Stimulated activated CD8-positive, alpha-beta memory T cell treated with anti-CD3 and anti-CD28 coated beads, Interleukin-15, amount 100 ng/mL, for 48 hours (primary cell): ENCODE results near the gene KCNJ9.
"Not testable (repeated sequence)": the region's sequence is repeated elsewhere in the genome, so short reads cannot be mapped to it uniquely, and the experiment has no call there.

Experiments
- DNase-seq, 2 donors: peaks; one replicate each; pipeline ENCODE4 v3.0.0-alpha.2; 2020; ENCODE audit warnings: low read depth in 2 of 2

Gene KCNJ9

DNA sequence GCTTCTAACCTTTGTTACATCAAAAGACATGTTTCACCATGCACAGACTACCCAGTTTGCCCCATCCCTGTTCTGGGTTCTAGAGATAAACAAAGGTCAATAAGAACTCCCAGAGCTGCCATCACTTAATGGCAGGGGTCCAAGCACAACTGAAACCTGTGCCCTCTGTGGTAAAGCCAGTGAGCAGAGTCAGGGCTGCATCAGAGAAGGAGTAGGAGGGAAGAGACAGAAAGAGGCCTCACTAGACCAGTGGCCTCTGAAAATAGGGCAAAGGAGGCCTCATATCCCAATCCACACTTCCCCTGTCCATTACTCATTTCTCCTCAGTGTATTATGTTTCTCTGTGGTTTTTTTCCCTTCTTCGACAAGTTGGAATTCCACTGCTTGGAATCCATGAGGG lies 44.4 kb downstream of the KCNJ9 start:
- no peak for DNase-seq

GRCh38 chr1:160126342-160126741 lies 45.0 kb downstream of the KCNJ9 start:
- not testable (repeated sequence) for DNase-seq

GRCh38 chr1:160127381-160127780 lies 46.0 kb downstream of the KCNJ9 start:
- no peak for DNase-seq

DNA sequence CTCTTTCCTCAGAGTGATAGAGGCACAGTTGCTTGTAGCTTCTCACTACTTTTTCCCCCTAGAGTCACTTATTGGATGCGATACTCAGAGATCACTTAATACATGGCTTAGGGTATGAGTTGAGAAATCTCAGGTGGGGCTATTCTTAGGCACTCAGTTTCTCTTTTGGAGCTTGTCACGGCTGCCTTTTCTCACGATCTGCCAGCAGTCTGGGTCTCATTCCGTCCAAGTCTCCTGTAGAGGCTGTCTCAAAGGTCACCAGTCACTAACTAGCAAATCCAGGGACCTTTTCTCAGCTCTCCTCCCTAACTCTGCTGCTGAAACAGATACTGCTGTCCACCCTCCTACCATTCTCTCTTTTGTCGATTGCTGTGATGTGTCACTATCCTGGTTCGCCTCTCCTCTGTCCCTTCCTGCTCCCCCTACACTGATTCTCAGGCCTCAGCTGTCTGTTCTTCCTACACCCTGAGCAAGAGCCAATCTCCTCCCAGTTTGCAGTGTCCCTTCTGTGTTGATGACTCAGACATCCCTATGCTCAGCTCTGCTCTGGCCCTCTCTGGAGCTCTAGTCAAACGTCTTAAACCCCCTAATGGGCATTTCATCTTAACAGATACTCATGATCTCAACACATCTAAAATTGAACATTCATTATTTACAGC lies 46.7 kb downstream of the KCNJ9 start:
- DNase-seq = no peak

DNA sequence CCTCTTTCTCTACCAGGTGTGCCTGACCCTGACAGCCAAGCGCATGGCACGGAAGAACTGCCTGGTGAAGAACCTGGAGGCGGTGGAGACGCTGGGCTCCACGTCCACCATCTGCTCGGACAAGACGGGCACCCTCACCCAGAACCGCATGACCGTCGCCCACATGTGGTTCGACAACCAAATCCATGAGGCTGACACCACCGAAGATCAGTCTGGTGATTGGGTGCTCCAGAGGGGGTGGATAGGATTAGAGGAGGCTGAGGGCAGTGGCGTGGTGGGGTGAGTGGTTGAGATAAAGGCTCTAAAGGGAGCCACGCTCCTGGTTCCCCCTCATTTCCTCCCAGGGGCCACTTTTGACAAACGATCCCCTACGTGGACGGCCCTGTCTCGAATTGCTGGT lies 47.3 kb downstream of the KCNJ9 start:
- DNase-seq = no peak

- no peak for DNase-seq
These were observed 47.7 kb downstream of the KCNJ9 start for GRCh38 chr1:160129046-160129445.

- DNase-seq = no peak
These were observed 48.2 kb downstream of the KCNJ9 start for GRCh38 chr1:160129558-160129957.

GRCh38 chr1:160129966-160130365 lies 48.6 kb downstream of the KCNJ9 start:
- DNase-seq = no peak

DNA sequence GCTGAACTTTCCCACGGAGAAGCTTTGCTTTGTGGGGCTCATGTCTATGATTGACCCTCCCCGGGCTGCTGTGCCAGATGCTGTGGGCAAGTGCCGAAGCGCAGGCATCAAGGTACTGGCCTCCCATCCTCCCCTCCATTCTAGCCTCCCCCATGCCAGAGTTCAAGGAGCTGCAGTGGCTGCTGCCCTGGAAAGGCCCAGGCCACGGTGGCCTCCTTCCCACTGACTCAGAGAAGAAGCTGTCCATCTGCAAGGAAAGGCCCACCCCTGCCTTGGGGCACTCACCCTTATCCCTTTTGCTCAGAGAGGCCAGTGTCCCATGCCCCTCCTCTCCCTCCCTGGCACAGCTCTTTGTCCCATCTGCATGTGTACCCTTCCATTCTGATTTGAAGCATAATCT lies 49.1 kb downstream of the KCNJ9 start:
- no peak for DNase-seq

GRCh38 chr1:160130939-160131338 lies 49.6 kb downstream of the KCNJ9 start:
- DNase-seq = no peak

GRCh38 chr1:160131803-160132565 lies 50.6 kb downstream of the KCNJ9 start:
- DNase-seq = no peak

DNA sequence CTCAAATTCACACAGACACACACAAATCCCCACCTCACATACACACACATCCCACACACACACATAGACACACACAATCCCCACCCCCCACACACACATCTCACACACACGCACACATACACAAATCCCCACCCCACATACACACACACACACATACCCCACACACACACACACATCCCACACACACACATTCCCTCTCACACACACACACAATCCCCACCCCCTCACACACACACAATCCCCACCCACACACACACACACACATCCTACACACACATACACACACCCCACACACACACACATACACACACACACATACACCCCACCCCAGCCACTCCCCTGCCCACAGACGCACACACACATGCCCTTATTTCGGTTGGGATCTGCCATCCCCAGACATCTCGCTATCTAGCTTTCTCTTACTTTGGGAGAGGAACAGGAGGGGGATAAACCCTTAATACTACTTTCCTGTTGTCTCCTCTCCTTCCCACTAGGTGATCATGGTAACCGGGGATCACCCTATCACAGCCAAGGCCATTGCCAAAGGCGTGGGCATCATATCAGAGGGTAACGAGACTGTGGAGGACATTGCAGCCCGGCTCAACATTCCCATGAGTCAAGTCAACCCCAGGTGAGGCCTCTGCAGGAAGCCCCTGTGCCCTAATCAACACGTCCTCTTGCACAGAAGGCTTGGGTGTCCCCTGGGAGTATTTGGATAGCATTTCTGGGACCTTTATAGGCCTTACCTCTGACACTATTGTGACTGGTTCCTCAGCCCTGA lies 52.8 kb downstream of the KCNJ9 start:
- no peak for DNase-seq

- DNase-seq = no peak
These were observed 53.6 kb downstream of the KCNJ9 start for GRCh38 chr1:160134791-160135572.

GRCh38 chr1:160136121-160136925 lies 55.0 kb downstream of the KCNJ9 start:
- DNase-seq = no peak

- DNase-seq = no peak
These were observed 55.5 kb downstream of the KCNJ9 start for GRCh38 chr1:160136926-160137200.

GRCh38 chr1:160137216-160137862 lies 56.0 kb downstream of the KCNJ9 start:
- no peak for DNase-seq

- no peak for DNase-seq
These were observed 58.5 kb downstream of the KCNJ9 start for GRCh38 chr1:160139840-160140239.
